GM21786 (cell line): ENCODE measurements around the gene TMCC2.
A peak's percentile ranks its signal among the peaks of the same experiment; 100 is the strongest.

Experiments used
- ATAC-seq: cut with Tn5 transposase; IDR thresholded peaks from one replicate; pipeline ENCODE4 v1.9.1; 2021; ENCODE audit not compliant: unreplicated experiment

Gene TMCC2

GRCh38 chr1:205298191-205298994 lies 70.6 kb downstream of the TMCC2 start:
- ATAC-seq: no peak

- ATAC-seq: no peak
Observed at GRCh38 chr1:205300149-205300548, 72.4 kb downstream of the TMCC2 start.

- ATAC-seq: no peak
Observed at GRCh38 chr1:205301205-205301821, 73.6 kb downstream of the TMCC2 start.

GRCh38 chr1:205301842-205302588 lies 74.3 kb downstream of the TMCC2 start:
- ATAC-seq: no peak

GRCh38 chr1:205303247-205303888 lies 75.6 kb downstream of the TMCC2 start:
- no peak for ATAC-seq

- ATAC-seq: no peak
Observed at GRCh38 chr1:205304046-205304694, 76.4 kb downstream of the TMCC2 start.

- no peak for ATAC-seq
Observed at GRCh38 chr1:205304695-205305070, 76.9 kb downstream of the TMCC2 start.

GRCh38 chr1:205306929-205307566 lies 79.3 kb downstream of the TMCC2 start:
- no peak for ATAC-seq

- no peak for ATAC-seq
Observed at GRCh38 chr1:205309741-205310140, 82.0 kb downstream of the TMCC2 start.

GRCh38 chr1:205310976-205311704 lies 83.4 kb downstream of the TMCC2 start:
- ATAC-seq: no peak

- ATAC-seq: no peak
Observed at GRCh38 chr1:205312866-205313562, 85.3 kb downstream of the TMCC2 start.

- peak; percentile 55 for ATAC-seq
Observed at GRCh38 chr1:205313563-205314308, 86.0 kb downstream of the TMCC2 start.

GRCh38 chr1:205315008-205315618 lies 87.4 kb downstream of the TMCC2 start:
- no peak for ATAC-seq

- no peak for ATAC-seq
Observed at GRCh38 chr1:205316161-205316566, 88.4 kb downstream of the TMCC2 start.

GRCh38 chr1:205317311-205317917 lies 89.7 kb downstream of the TMCC2 start:
- no peak for ATAC-seq

- no peak for ATAC-seq
Observed at GRCh38 chr1:205318231-205318991, 90.7 kb downstream of the TMCC2 start.
